Type B pancreatic cell (in vitro differentiated cells): Measurements from ENCODE around the gene PCDH18. TPM values are rescaled to one million over a fixed set of nuclear protein-coding genes. Genes with fewer than 3 reads are reported as not detected.

Source experiments
- DNase-seq: peaks from one replicate; pipeline ENCODE4 v3.0.0; 2021; ENCODE audit warnings: mixed read lengths; ENCODE audit not compliant: unreplicated experiment; ENCODE audit errors: extremely low spot score
- H3K27ac Mint-ChIP-seq: 2 replicates; pipeline ENCODE4 v1.8.0; 2021; ENCODE audit warnings: mild to moderate bottlenecking, mixed read lengths
- H3K27me3 Mint-ChIP-seq: 2 replicates; pipeline ENCODE4 v1.8.0; 2021; ENCODE audit warnings: mixed read lengths
- H3K36me3 Mint-ChIP-seq: 2 replicates; pipeline ENCODE4 v1.8.0; 2021; ENCODE audit warnings: mixed read lengths
- H3K4me1 Mint-ChIP-seq: one replicate; pipeline ENCODE4 v1.8.0; 2021; ENCODE audit warnings: mixed read lengths; ENCODE audit not compliant: unreplicated experiment
- H3K4me3 Mint-ChIP-seq: 2 replicates; pipeline ENCODE4 v1.8.0; 2021; ENCODE audit warnings: mild to moderate bottlenecking, mixed read lengths
- H3K9me3 Mint-ChIP-seq: 2 replicates; pipeline ENCODE4 v1.8.0; 2021; ENCODE audit warnings: mixed read lengths
- CTCF ChIP-seq: fragments of 200-600 bp; sonication (generic); conservative IDR thresholded peaks from 2 replicates; pipeline ENCODE4 v1.5.0; 2021; ENCODE audit warnings: antibody characterized with exemption, mild to moderate bottlenecking
- total RNA-seq: library from RNA; stranded (reverse); gene quantifications from 2 replicates; pipeline ENCODE4 v1.2.1, GENCODE V29; 2021; ENCODE audit warnings: low replicate concordance

The PCDH18 gene
- total RNA-seq, 1 donor from 2014 or later: 91.8 TPM

GRCh38 chr4:137474711-137475301 is 57.5 kb downstream of the PCDH18 start:
- TF ChIP-seq CTCF: no peak
- H3K4me3 Mint-ChIP-seq: no peak overlapping the region
- H3K4me1 Mint-ChIP-seq: peaks cover 21% of the 10 kb centered on the region
- H3K9me3 Mint-ChIP-seq: peaks cover 8% of the 10 kb centered on the region
- H3K36me3 Mint-ChIP-seq: peaks cover 3% of the 10 kb centered on the region
- H3K27ac Mint-ChIP-seq: no peak overlapping the region
- H3K27me3 Mint-ChIP-seq: no peaks in the 10 kb centered on the region
- DNase-seq: no peak

GRCh38 chr4:137471895-137472294 is 60.4 kb downstream of the PCDH18 start:
- Mint-ChIP-seq H3K9me3 (no peaks in the 10 kb centered on the region), H3K4me3 (no peak overlapping the region), H3K27ac (no peak overlapping the region), H3K4me1 (peaks cover 21% of the 10 kb centered on the region), H3K27me3 (no peaks in the 10 kb centered on the region), H3K36me3 (peaks cover 5% of the 10 kb centered on the region)
- DNase-seq: no peak
- TF ChIP-seq CTCF: no peak

- no peak overlapping the region for H3K27ac Mint-ChIP-seq
Measured at GRCh38 chr4:137471461-137471860, 60.8 kb downstream of the PCDH18 start.

GRCh38 chr4:137470806-137471205 is 61.5 kb downstream of the PCDH18 start:
- no peak for DNase-seq
- Mint-ChIP-seq H3K4me1 (peaks cover 21% of the 10 kb centered on the region), H3K9me3 (no peaks in the 10 kb centered on the region), H3K27me3 (no peaks in the 10 kb centered on the region), H3K36me3 (peaks cover 5% of the 10 kb centered on the region), H3K27ac (no peak overlapping the region), H3K4me3 (no peak overlapping the region)
- TF ChIP-seq CTCF: no peak

More at GRCh38 chr4:137471461-137471860, 60.8 kb downstream of the PCDH18 start:
- Mint-ChIP-seq H3K27me3 (no peaks in the 10 kb centered on the region), H3K4me1 (peaks cover 21% of the 10 kb centered on the region), H3K9me3 (no peaks in the 10 kb centered on the region), H3K4me3 (no peak overlapping the region), H3K36me3 (peaks cover 5% of the 10 kb centered on the region)
- DNase-seq: no peak
- no peak for TF ChIP-seq CTCF
